Stimulated activated CD4-positive, alpha-beta T cell treated with anti-CD3 and anti-CD28 coated beads, TNF-alpha, amount 100 ng/mL, for 24 hours (primary cell): ENCODE data around the gene PEX1.
"Not testable (repeated sequence)": the region's sequence is repeated elsewhere in the genome, so short reads cannot be mapped to it uniquely, and the experiment has no call there.

Experiments
- DNase-seq, 3 experiments: peaks; one replicate each; pipeline ENCODE4 v3.0.0-alpha.2; 2020; ENCODE audit warnings: low read depth in 3 of 3

PEX1 gene

GRCh38 chr7:92528188-92528957 is at the start of gene PEX1, which contains the start of gene RBM48:
Gene PEX1 (minus strand): TSS chr7:92528520. CDS start chr7:92528435, 85 bp downstream.
Gene RBM48 (plus strand): TSS chr7:92528795. CDS start chr7:92528814, 19 bp downstream.
- DNase-seq, result peak; percentile 89 to 95 (median 90)

- no peak for DNase-seq
Measured at GRCh38 chr7:92576296-92576695, 48.0 kb upstream of the PEX1 start.

- no peak for DNase-seq
Measured at GRCh38 chr7:92569137-92569536, 40.8 kb upstream of the PEX1 start.

- DNase-seq, result no peak
Measured at GRCh38 chr7:92567460-92567859, 39.1 kb upstream of the PEX1 start.

GRCh38 chr7:92563345-92563744 is 35.0 kb upstream of the PEX1 start:
- no peak for DNase-seq

- DNase-seq, result no peak
Measured at GRCh38 chr7:92560602-92561001, 32.3 kb upstream of the PEX1 start.

GRCh38 chr7:92557808-92558362 is 29.6 kb upstream of the PEX1 start:
- no peak for DNase-seq

- DNase-seq, result no peak
Measured at GRCh38 chr7:92557249-92557648, 28.9 kb upstream of the PEX1 start.

- no peak for DNase-seq
Measured at GRCh38 chr7:92550194-92550593, 21.9 kb upstream of the PEX1 start.

GRCh38 chr7:92547579-92547978 is 19.3 kb upstream of the PEX1 start:
- no peak for DNase-seq

GRCh38 chr7:92546856-92547497 is 18.7 kb upstream of the PEX1 start:
- no peak for DNase-seq

- DNase-seq, result not testable (repeated sequence)
Measured at GRCh38 chr7:92545116-92545515, 16.8 kb upstream of the PEX1 start.

GRCh38 chr7:92543542-92543941 is 15.2 kb upstream of the PEX1 start:
- DNase-seq, result not testable (repeated sequence)

GRCh38 chr7:92534572-92534971 is 6.3 kb upstream of the PEX1 start:
- no peak for DNase-seq

- no peak for DNase-seq
Measured at GRCh38 chr7:92528958-92529264, 591 bp upstream of the PEX1 start.

GRCh38 chr7:92527300-92528187 is 776 bp downstream of the PEX1 start:
- DNase-seq, result peak in 2 of 3 experiments; percentile 20 to 50

GRCh38 chr7:92523110-92523509 is 5.2 kb downstream of the PEX1 start:
- no peak for DNase-seq

- no peak for DNase-seq
Measured at GRCh38 chr7:92520024-92520423, 8.3 kb downstream of the PEX1 start.

- no peak for DNase-seq
Measured at GRCh38 chr7:92517631-92518030, 10.7 kb downstream of the PEX1 start.

- no peak for DNase-seq
Measured at GRCh38 chr7:92513167-92513902, 15.0 kb downstream of the PEX1 start.

- DNase-seq, result no peak
Measured at GRCh38 chr7:92508946-92509345, 19.4 kb downstream of the PEX1 start.
